GM23248 (cell line): ENCODE data around the gene LHCGR. TPM values are rescaled to one million over a fixed set of nuclear protein-coding genes. Genes with fewer than 3 reads are reported as not detected.

Source experiments
- DNase-seq: peaks from one replicate; pipeline ENCODE4 v3.0.0-alpha.2; 2015
- H2AFZ ChIP-seq: fragments of 200-600 bp; sonication (generic); 2 replicates; pipeline ENCODE4 v1.6.1; 2016; ENCODE audit warnings: antibody characterized with exemption
- H3F3A ChIP-seq: fragments of 200-600 bp; sonication (generic); 2 replicates; pipeline ENCODE4 v1.6.1; 2016; ENCODE audit warnings: mild to moderate bottlenecking, antibody characterized with exemption, mixed run types; ENCODE audit not compliant: insufficient read depth
- H3K27ac ChIP-seq: fragments of 200-600 bp; sonication (generic); 2 replicates; pipeline ENCODE4 v1.5.1; 2016; ENCODE audit warnings: mild to moderate bottlenecking
- H3K27me3 ChIP-seq: fragments of 200-600 bp; sonication (generic); replicated peaks from 2 replicates; pipeline ENCODE4 v1.6.1; 2016; ENCODE audit warnings: mild to moderate bottlenecking; ENCODE audit not compliant: insufficient read depth
- H3K36me3 ChIP-seq: fragments of 200-600 bp; sonication (generic); 2 replicates; pipeline ENCODE4 v1.6.1; 2016; ENCODE audit warnings: low read depth, mild to moderate bottlenecking
- H3K4me1 ChIP-seq: fragments of 200-600 bp; sonication (generic); 2 replicates; pipeline ENCODE4 v1.6.1; 2016; ENCODE audit warnings: mild to moderate bottlenecking; ENCODE audit not compliant: insufficient read depth
- H3K4me2 ChIP-seq: fragments of 200-600 bp; sonication (generic); one replicate; pipeline ENCODE4 v1.6.1; 2016; ENCODE audit warnings: mild to moderate bottlenecking; ENCODE audit not compliant: unreplicated experiment
- H3K4me3 ChIP-seq: fragments of 200-600 bp; sonication (generic); 2 replicates; pipeline ENCODE4 v1.5.1; 2016; ENCODE audit warnings: mild to moderate bottlenecking
- H3K79me2 ChIP-seq: fragments of 200-600 bp; sonication (generic); 2 replicates; pipeline ENCODE4 v1.6.1; 2016; ENCODE audit warnings: mild to moderate bottlenecking; ENCODE audit not compliant: insufficient read depth
- H3K9ac ChIP-seq: fragments of 200-600 bp; sonication (generic); 2 replicates; pipeline ENCODE4 v1.6.1; 2016; ENCODE audit warnings: mild to moderate bottlenecking
- H3K9me2 ChIP-seq: fragments of 200-600 bp; sonication (generic); 2 replicates; pipeline ENCODE4 v1.6.1; 2016; ENCODE audit warnings: mixed run types, mild to moderate bottlenecking, moderate library complexity; ENCODE audit not compliant: insufficient read depth
- H3K9me3 ChIP-seq: fragments of 200-600 bp; sonication (generic); one replicate; pipeline ENCODE4 v1.6.1; 2017; ENCODE audit warnings: low read depth
- H4K20me1 ChIP-seq: fragments of 200-600 bp; sonication (generic); 2 replicates; pipeline ENCODE4 v1.6.0; 2016; ENCODE audit not compliant: insufficient read depth
- EZH2 ChIP-seq: fragments of 200-600 bp; sonication (generic); IDR thresholded peaks from 2 replicates; pipeline ENCODE4 v1.6.1; 2018; ENCODE audit warnings: antibody characterized with exemption, mild to moderate bottlenecking; ENCODE audit not compliant: insufficient read depth, poor library complexity, severe bottlenecking
- EZH2phosphoT487 ChIP-seq: fragments of 200-600 bp; sonication (generic); IDR thresholded peaks from 2 replicates; pipeline ENCODE4 v1.6.1; 2018; ENCODE audit warnings: antibody characterized with exemption, moderate library complexity, mild to moderate bottlenecking, low read depth; ENCODE audit not compliant: insufficient read depth
- WGBS, 2 experiments: methylation state at CpG; one replicate each; pipeline ENCODE4 v1.1.6; 2015 to 2017; ENCODE audit warnings: low lambda C conversion rate in 2 of 2, low coverage in 1 of 2; ENCODE audit errors: missing lambda C conversion rate in 2 of 2; 5-methylcytosine and 5-hydroxymethylcytosine counted together
- in situ Hi-C: fragments of 300-500 bp; cut with MboI; formaldehyde crosslinking; loops from 2 replicates; pipeline ENCODE4 v1.15.0; 2020
- polyA plus RNA-seq: library from polyadenylated mRNA; unstranded; fragments of >200 nt; fragmentation: Nextera tagmentation; extraction: Ambion mirVana; gene quantifications from 2 replicates; pipeline ENCODE4 v1.2.1, GENCODE V29; 2016
- total RNA-seq: library from RNA; depleted of rRNA; stranded (reverse); fragments of >200 nt; shearing (Covaris generic); gene quantifications from 2 replicates; pipeline ENCODE4 v1.2.3, GENCODE V29; 2014; rRNA removed

Gene LHCGR
- total RNA-seq (not detected in 2 replicates), polyA plus RNA-seq (not detected in 2 replicates)

GRCh38 chr2:48755473-48755872, at the start of gene LHCGR:
LHCGR (minus strand) TSS chr2:48755724; CDS start chr2:48755671, 53 bp downstream.
- H3K4me1 ChIP-seq: no peaks in the 10 kb centered on the region
- no peaks in the 10 kb centered on the region for H3K27me3 ChIP-seq
- TF ChIP-seq EZH2phosphoT487 (no peak), EZH2 (no peak)
- H3K4me2 ChIP-seq: peak within 1 kb of the TSS; percentile 14
- H3K27ac ChIP-seq: no peak within 1 kb of the TSS
- WGBS, 2 experiments: 27 to 30% methylated on average over 25 to 28 of the region's 37 CpGs
- in situ Hi-C loops: no loop called here
- peaks cover 5% of the 10 kb centered on the region; the same call in 1 of the 2 replicates for H3K9me2 ChIP-seq
- no peak within 1 kb of the TSS for H2AFZ ChIP-seq
- H3K4me3 ChIP-seq: 0 out of 2 replicates have a peak within 1 kb of the TSS, but pooled peaks have one; percentile 16
- H3K36me3 ChIP-seq: no peaks in the 10 kb centered on the region
- no peaks in the 10 kb centered on the region for H3K79me2 ChIP-seq
- no peak within 1 kb of the TSS for H3K9ac ChIP-seq
- H3K9me3 ChIP-seq: no peaks in the 10 kb centered on the region
- H4K20me1 ChIP-seq: no peaks in the 10 kb centered on the region
- DNase-seq: peak; percentile 26
- H3F3A ChIP-seq: no peaks in the 10 kb centered on the region

- in situ Hi-C loops: no loop called here
- TF ChIP-seq EZH2 (no peak), EZH2phosphoT487 (no peak)
- no peaks in the 10 kb centered on the region for H3K9me2 ChIP-seq
Measured at GRCh38 chr2:48799601-48800000, 44.1 kb upstream of the LHCGR start.

GRCh38 chr2:48795065-48795464, 39.5 kb upstream of the LHCGR start:
- Histone ChIP-seq H3K27me3 (0 out of 2 replicates have a peak, but pooled peaks cover 5% of the 10 kb centered on the region), H3F3A (no peaks in the 10 kb centered on the region), H3K4me1 (no peaks in the 10 kb centered on the region), H2AFZ (no peak overlapping the region), H3K36me3 (no peaks in the 10 kb centered on the region), H3K4me3 (no peak overlapping the region), H3K9ac (no peak overlapping the region), H3K79me2 (no peaks in the 10 kb centered on the region), H3K27ac (no peak overlapping the region), H4K20me1 (no peaks in the 10 kb centered on the region), H3K4me2 (no peak overlapping the region), H3K9me2 (no peaks in the 10 kb centered on the region), H3K9me3 (no peaks in the 10 kb centered on the region)
- 48 to 59% methylated on average over 2 of the region's 2 CpGs for WGBS, 2 experiments
- TF ChIP-seq EZH2phosphoT487 (no peak), EZH2 (no peak)
- in situ Hi-C loops: no loop called here
- no peak for DNase-seq

More at GRCh38 chr2:48799601-48800000, 44.1 kb upstream of the LHCGR start:
- Histone ChIP-seq H3K4me3 (no peak overlapping the region), H3K36me3 (no peaks in the 10 kb centered on the region), H3K4me1 (no peaks in the 10 kb centered on the region), H3K27ac (no peak overlapping the region), H2AFZ (no peak overlapping the region), H3K9me3 (no peaks in the 10 kb centered on the region), H3K4me2 (no peak overlapping the region), H3K27me3 (0 out of 2 replicates have a peak, but pooled peaks cover 5% of the 10 kb centered on the region), H4K20me1 (no peaks in the 10 kb centered on the region), H3K9ac (no peak overlapping the region), H3F3A (no peaks in the 10 kb centered on the region), H3K79me2 (no peaks in the 10 kb centered on the region)
- WGBS, 2 experiments: 60 to 65% methylated on average over 4 to 6 of the region's 6 CpGs
- DNase-seq: no peak

- H3K9me2 ChIP-seq: no peaks in the 10 kb centered on the region
- no peaks in the 10 kb centered on the region for H3K79me2 ChIP-seq
- no peaks in the 10 kb centered on the region for H3K4me1 ChIP-seq
- DNase-seq: no peak
- H2AFZ ChIP-seq: no peak overlapping the region
- H3K9me3 ChIP-seq: no peaks in the 10 kb centered on the region
- 57 to 73% methylated on average over 5 of the region's 5 CpGs for WGBS, 2 experiments
- H3K4me3 ChIP-seq: no peak overlapping the region
- TF ChIP-seq EZH2phosphoT487: no peak
- TF ChIP-seq EZH2: no peak
- H3K4me2 ChIP-seq: no peak overlapping the region
- 0 out of 2 replicates have a peak, but pooled peaks cover 5% of the 10 kb centered on the region for H3K27me3 ChIP-seq
- in situ Hi-C loops: no loop called here
- H4K20me1 ChIP-seq: no peaks in the 10 kb centered on the region
- H3K9ac ChIP-seq: no peak overlapping the region
- no peak overlapping the region for H3K27ac ChIP-seq
- no peaks in the 10 kb centered on the region for H3K36me3 ChIP-seq
- H3F3A ChIP-seq: no peaks in the 10 kb centered on the region
Measured at GRCh38 chr2:48793671-48794070, 38.1 kb upstream of the LHCGR start.

GRCh38 chr2:48792030-48792429, 36.5 kb upstream of the LHCGR start:
- no peak overlapping the region for H2AFZ ChIP-seq
- in situ Hi-C loops: no loop called here
- H3K4me3 ChIP-seq: no peak overlapping the region
- H3K27me3 ChIP-seq: 0 out of 2 replicates have a peak, but pooled peaks cover 2% of the 10 kb centered on the region
- H3K9ac ChIP-seq: no peak overlapping the region
- DNase-seq: no peak
- no peaks in the 10 kb centered on the region for H3F3A ChIP-seq
- no peaks in the 10 kb centered on the region for H3K4me1 ChIP-seq
- no peaks in the 10 kb centered on the region for H3K9me2 ChIP-seq
- H4K20me1 ChIP-seq: no peaks in the 10 kb centered on the region
- WGBS, 2 experiments: 50 to 51% methylated on average over 3 of the region's 3 CpGs
- H3K36me3 ChIP-seq: no peaks in the 10 kb centered on the region
- TF ChIP-seq EZH2phosphoT487 (no peak), EZH2 (no peak)
- no peaks in the 10 kb centered on the region for H3K9me3 ChIP-seq
- no peak overlapping the region for H3K27ac ChIP-seq
- H3K79me2 ChIP-seq: no peaks in the 10 kb centered on the region
- no peak overlapping the region for H3K4me2 ChIP-seq
